ENCODE results near the gene IL10. TPM values are rescaled to one million over a fixed set of nuclear protein-coding genes. Genes with fewer than 3 reads are reported as not detected.

IL10 gene
- total and polyA plus RNA-seq, 5 donors from 2014 or later = 0.60 to 7.0 (median 3.2) TPM

GRCh38 chr1:206761159-206761768, 11.0 kb downstream of the IL10 start:
- peak overlapping the region; percentile 21 to 49 (median 39) for H3K27ac Mint-ChIP-seq
- H3K36me3 ChIP-seq (ENCODE audit: control insufficient read depth, insufficient read depth, low read length) = no peaks in the 10 kb centered on the region
- no peaks in the 10 kb centered on the region for H3K27me3 ChIP-seq (ENCODE audit: control insufficient read depth, insufficient read depth, low read length)
- peaks cover 2% of the 10 kb centered on the region for H3K36me3 Mint-ChIP-seq
- no peak overlapping the region for H3K4me3 ChIP-seq (ENCODE audit: low read depth, low read length)
- H3K4me1 Mint-ChIP-seq = peaks cover 9 to 50% (median 38%) of the 10 kb centered on the region in 4 donors
- no peaks in the 10 kb centered on the region for H3K9me3 ChIP-seq (ENCODE audit: control insufficient read depth in 2 of 2, low read length in 2 of 2)
- H3K4me1 ChIP-seq (ENCODE audit: control insufficient read depth, insufficient read depth, low read length, poor library complexity, severe bottlenecking) = peaks cover 46% of the 10 kb centered on the region
- H3K27me3 Mint-ChIP-seq = no peaks in the 10 kb centered on the region
- ATAC-seq (ENCODE audit: low read depth in 2 of 2) (no peak), DNase-seq (no peak)
- H3K27ac ChIP-seq (ENCODE audit: insufficient read depth, low read length, poor library complexity, severe bottlenecking) = no peak overlapping the region
- peak overlapping the region in 2 of 4 donors; percentile 8 to 49 for H3K4me3 Mint-ChIP-seq
- no peaks in the 10 kb centered on the region for H3K9me3 Mint-ChIP-seq

GRCh38 chr1:206760590-206760989, 11.7 kb downstream of the IL10 start:
- H3K36me3 Mint-ChIP-seq = peaks cover 3% of the 10 kb centered on the region
- H3K4me3 ChIP-seq (ENCODE audit: low read depth, low read length) = no peak overlapping the region
- peaks cover 41% of the 10 kb centered on the region for H3K4me1 ChIP-seq (ENCODE audit: control insufficient read depth, insufficient read depth, low read length, poor library complexity, severe bottlenecking)
- H3K4me3 Mint-ChIP-seq = no peak overlapping the region
- H3K27me3 Mint-ChIP-seq = no peaks in the 10 kb centered on the region
- H3K27ac Mint-ChIP-seq = peak overlapping the region in 2 of 3 donors; percentile 39 to 46
- no peaks in the 10 kb centered on the region for H3K9me3 ChIP-seq (ENCODE audit: control insufficient read depth in 2 of 2, low read length in 2 of 2)
- DNase-seq (no peak), ATAC-seq (ENCODE audit: low read depth in 2 of 2) (no peak)
- H3K27me3 ChIP-seq (ENCODE audit: control insufficient read depth, insufficient read depth, low read length) = no peaks in the 10 kb centered on the region
- no peaks in the 10 kb centered on the region for H3K9me3 Mint-ChIP-seq
- no peaks in the 10 kb centered on the region for H3K36me3 ChIP-seq (ENCODE audit: control insufficient read depth, insufficient read depth, low read length)
- H3K4me1 Mint-ChIP-seq = peaks cover 3 to 48% (median 34%) of the 10 kb centered on the region in 4 donors
- H3K27ac ChIP-seq (ENCODE audit: insufficient read depth, low read length, poor library complexity, severe bottlenecking) = no peak overlapping the region

DNA sequence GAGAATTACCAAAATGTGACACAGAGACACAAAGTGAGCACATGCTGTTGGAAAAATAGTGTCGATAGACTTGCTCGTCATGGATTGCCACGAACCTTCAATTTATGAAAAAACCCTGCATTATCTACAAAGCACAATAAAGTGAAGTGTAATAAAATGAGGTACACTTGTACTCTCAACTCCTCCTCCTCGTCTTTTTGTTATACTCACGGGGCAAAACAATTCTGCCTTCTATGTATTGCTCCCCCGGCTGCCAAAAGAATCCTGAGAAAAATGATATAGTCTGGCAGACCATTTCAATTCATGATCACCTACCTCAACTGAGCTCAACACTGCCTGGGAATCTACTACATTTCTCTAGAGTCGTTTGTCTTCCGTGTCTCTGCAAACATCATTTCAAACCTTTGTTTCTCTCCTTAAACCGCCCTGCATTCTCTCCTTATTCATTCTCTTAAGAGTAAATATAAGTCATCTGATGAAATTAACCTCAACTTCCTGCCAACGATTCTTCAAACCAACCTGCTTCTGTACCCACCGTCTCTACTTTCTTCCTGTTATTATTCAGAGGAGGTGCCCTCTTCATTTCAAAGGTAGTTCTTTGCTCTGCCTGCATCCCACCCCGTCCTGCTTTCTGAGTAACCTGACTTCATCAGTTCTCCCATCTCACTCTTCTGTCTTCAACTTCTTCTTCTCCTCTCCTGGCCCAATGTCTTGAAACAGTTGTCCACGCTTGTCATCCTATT, 14.6 kb downstream of the IL10 start:
- H3K4me1 Mint-ChIP-seq = peaks cover 11 to 42% (median 32%) of the 10 kb centered on the region in 4 donors
- DNase-seq (peak in 2 of 3 donors; percentile 79 to 89), ATAC-seq (ENCODE audit: low read depth in 2 of 2) (peak; percentile 97 to 98)
- no peak overlapping the region for H3K4me3 Mint-ChIP-seq
- peaks cover 41% of the 10 kb centered on the region for H3K4me1 ChIP-seq (ENCODE audit: control insufficient read depth, insufficient read depth, low read length, poor library complexity, severe bottlenecking)
- no peaks in the 10 kb centered on the region for H3K36me3 ChIP-seq (ENCODE audit: control insufficient read depth, insufficient read depth, low read length)
- no peaks in the 10 kb centered on the region for H3K9me3 ChIP-seq (ENCODE audit: control insufficient read depth in 2 of 2, low read length in 2 of 2)
- H3K4me3 ChIP-seq (ENCODE audit: low read depth, low read length) = peak overlapping the region; percentile 77
- H3K27ac Mint-ChIP-seq = no peak overlapping the region
- no peaks in the 10 kb centered on the region for H3K27me3 Mint-ChIP-seq
- peaks cover 0 to 1% (median 0%) of the 10 kb centered on the region in 7 donors for H3K9me3 Mint-ChIP-seq
- H3K27ac ChIP-seq (ENCODE audit: insufficient read depth, low read length, poor library complexity, severe bottlenecking) = peak overlapping the region; percentile 67
- H3K36me3 Mint-ChIP-seq = peaks cover 3% of the 10 kb centered on the region
- no peaks in the 10 kb centered on the region for H3K27me3 ChIP-seq (ENCODE audit: control insufficient read depth, insufficient read depth, low read length)

GRCh38 chr1:206754011-206754410, 18.3 kb downstream of the IL10 start:
- H3K4me3 ChIP-seq (ENCODE audit: low read depth, low read length) = no peak overlapping the region
- H3K4me3 Mint-ChIP-seq = peak overlapping the region in 1 of 4 donors; percentile 2
- H3K36me3 ChIP-seq (ENCODE audit: control insufficient read depth, insufficient read depth, low read length) = no peaks in the 10 kb centered on the region
- no peaks in the 10 kb centered on the region for H3K27me3 Mint-ChIP-seq
- ATAC-seq (ENCODE audit: low read depth in 2 of 2) (no peak), DNase-seq (no peak)
- H3K9me3 ChIP-seq (ENCODE audit: control insufficient read depth in 2 of 2, low read length in 2 of 2) = no peaks in the 10 kb centered on the region
- H3K9me3 Mint-ChIP-seq = peaks cover 0 to 1% (median 0%) of the 10 kb centered on the region in 7 donors
- peaks cover 16 to 34% (median 21%) of the 10 kb centered on the region in 4 donors for H3K4me1 Mint-ChIP-seq
- H3K27ac Mint-ChIP-seq = peak overlapping the region in 1 of 3 donors; percentile 42
- H3K27ac ChIP-seq (ENCODE audit: insufficient read depth, low read length, poor library complexity, severe bottlenecking) = no peak overlapping the region
- peaks cover 3% of the 10 kb centered on the region for H3K36me3 Mint-ChIP-seq
- peaks cover 35% of the 10 kb centered on the region for H3K4me1 ChIP-seq (ENCODE audit: control insufficient read depth, insufficient read depth, low read length, poor library complexity, severe bottlenecking)
- peaks cover 2% of the 10 kb centered on the region for H3K27me3 ChIP-seq (ENCODE audit: control insufficient read depth, insufficient read depth, low read length)

DNA sequence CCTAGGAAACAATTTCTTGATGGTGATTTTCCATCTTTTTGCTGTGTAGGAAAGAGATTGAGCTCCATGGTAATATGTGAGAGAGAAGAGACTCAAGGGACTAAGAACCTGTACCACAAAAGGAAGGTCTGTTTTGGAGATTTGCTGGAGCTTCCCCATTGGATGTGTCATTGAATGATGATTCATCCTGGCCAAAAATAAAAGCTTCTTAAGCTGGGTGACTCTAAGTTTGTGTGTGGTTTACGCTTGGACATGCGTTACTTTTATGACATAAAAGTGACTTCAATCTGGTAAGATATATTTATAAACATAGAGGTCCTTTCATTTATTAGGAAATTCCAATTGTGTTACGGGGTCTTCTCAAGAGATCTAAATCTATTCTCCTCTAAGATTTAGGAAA, 19.2 kb downstream of the IL10 start:
- Mint-ChIP-seq H3K36me3 (peaks cover 3% of the 10 kb centered on the region), H3K27me3 (no peaks in the 10 kb centered on the region), H3K4me3 (peak overlapping the region in 1 of 4 donors; percentile 19), H3K4me1 (peaks cover 16 to 34% (median 21%) of the 10 kb centered on the region in 4 donors), H3K27ac (no peak overlapping the region), H3K9me3 (peaks cover 0 to 1% (median 0%) of the 10 kb centered on the region in 7 donors)
- H3K9me3 ChIP-seq (ENCODE audit: control insufficient read depth in 2 of 2, low read length in 2 of 2) = no peaks in the 10 kb centered on the region
- DNase-seq = no peak
- peaks cover 2% of the 10 kb centered on the region for H3K27me3 ChIP-seq (ENCODE audit: control insufficient read depth, insufficient read depth, low read length)
- no peak for ATAC-seq (ENCODE audit: low read depth in 2 of 2)
- H3K4me1 ChIP-seq (ENCODE audit: control insufficient read depth, insufficient read depth, low read length, poor library complexity, severe bottlenecking) = peaks cover 26% of the 10 kb centered on the region
- no peaks in the 10 kb centered on the region for H3K36me3 ChIP-seq (ENCODE audit: control insufficient read depth, insufficient read depth, low read length)
- H3K4me3 ChIP-seq (ENCODE audit: low read depth, low read length) = no peak overlapping the region
- H3K27ac ChIP-seq (ENCODE audit: insufficient read depth, low read length, poor library complexity, severe bottlenecking) = no peak overlapping the region

GRCh38 chr1:206752481-206752880, 19.8 kb downstream of the IL10 start:
- Mint-ChIP-seq H3K4me1 (peaks cover 16 to 34% (median 21%) of the 10 kb centered on the region in 4 donors), H3K4me3 (no peak overlapping the region), H3K27me3 (no peaks in the 10 kb centered on the region), H3K9me3 (peaks cover 0 to 1% (median 0%) of the 10 kb centered on the region in 7 donors), H3K27ac (no peak overlapping the region), H3K36me3 (peaks cover 3% of the 10 kb centered on the region)
- H3K36me3 ChIP-seq (ENCODE audit: control insufficient read depth, insufficient read depth, low read length) = no peaks in the 10 kb centered on the region
- peaks cover 19% of the 10 kb centered on the region for H3K4me1 ChIP-seq (ENCODE audit: control insufficient read depth, insufficient read depth, low read length, poor library complexity, severe bottlenecking)
- no peak overlapping the region for H3K4me3 ChIP-seq (ENCODE audit: low read depth, low read length)
- ATAC-seq (ENCODE audit: low read depth in 2 of 2) (no peak), DNase-seq (no peak)
- no peaks in the 10 kb centered on the region for H3K9me3 ChIP-seq (ENCODE audit: control insufficient read depth in 2 of 2, low read length in 2 of 2)
- no peak overlapping the region for H3K27ac ChIP-seq (ENCODE audit: insufficient read depth, low read length, poor library complexity, severe bottlenecking)
- H3K27me3 ChIP-seq (ENCODE audit: control insufficient read depth, insufficient read depth, low read length) = peaks cover 2% of the 10 kb centered on the region

DNA sequence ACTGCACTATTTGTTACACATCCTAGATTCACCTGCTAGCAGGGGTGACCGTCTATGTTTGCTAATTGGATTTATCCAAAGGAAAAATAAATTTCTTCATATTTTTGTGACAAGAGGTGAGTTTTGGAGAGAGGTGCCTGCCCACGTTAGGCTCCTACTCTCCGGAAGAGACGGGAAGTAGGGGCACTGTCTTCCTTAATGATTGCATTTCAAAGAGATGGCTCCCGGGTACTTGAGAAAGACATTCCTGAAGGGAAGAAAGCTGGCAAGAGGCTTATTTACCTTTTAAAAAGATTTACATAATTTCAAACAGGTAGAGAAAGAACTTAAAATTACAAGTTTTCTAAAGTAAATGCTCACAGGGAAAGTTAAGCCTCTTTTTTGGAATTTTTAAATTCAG, 20.4 kb downstream of the IL10 start:
- Mint-ChIP-seq H3K27me3 (no peaks in the 10 kb centered on the region), H3K9me3 (peaks cover 0 to 1% (median 0%) of the 10 kb centered on the region in 7 donors), H3K27ac (no peak overlapping the region)

More for the DNA sequence above, 20.4 kb downstream of the IL10 start:
- peaks cover 13% of the 10 kb centered on the region for H3K4me1 ChIP-seq (ENCODE audit: control insufficient read depth, insufficient read depth, low read length, poor library complexity, severe bottlenecking)
- no peak overlapping the region for H3K27ac ChIP-seq (ENCODE audit: insufficient read depth, low read length, poor library complexity, severe bottlenecking)
- peaks cover 2% of the 10 kb centered on the region for H3K27me3 ChIP-seq (ENCODE audit: control insufficient read depth, insufficient read depth, low read length)
- peak overlapping the region in 1 of 4 donors; percentile 38 for H3K4me3 Mint-ChIP-seq
- H3K9me3 ChIP-seq (ENCODE audit: control insufficient read depth in 2 of 2, low read length in 2 of 2) = no peaks in the 10 kb centered on the region
- DNase-seq (no peak), ATAC-seq (ENCODE audit: low read depth in 2 of 2) (no peak)
- H3K4me1 Mint-ChIP-seq = peaks cover 16 to 32% (median 22%) of the 10 kb centered on the region in 4 donors
- H3K4me3 ChIP-seq (ENCODE audit: low read depth, low read length) = no peak overlapping the region
- no peaks in the 10 kb centered on the region for H3K36me3 ChIP-seq (ENCODE audit: control insufficient read depth, insufficient read depth, low read length)
- H3K36me3 Mint-ChIP-seq = peaks cover 3% of the 10 kb centered on the region

Data from CD4-positive, CD25-positive, alpha-beta regulatory T cell (primary cell).